Stimulated activated naive CD8-positive, alpha-beta T cell treated with anti-CD3 and anti-CD28 coated beads, Interleukin-15, Interleukin-2, amounts not matched to agents 100 ng/mL and 50 ng/mL, for 24 hours (primary cell): ENCODE data around the gene WDR7.

Experiments used
- H3K27ac Mint-ChIP-seq: one replicate; pipeline ENCODE4 v1.8.0; 2021; ENCODE audit warnings: mild to moderate bottlenecking, mixed read lengths
- H3K27me3 Mint-ChIP-seq: one replicate; pipeline ENCODE4 v1.8.0; 2021; ENCODE audit warnings: mixed read lengths
- H3K36me3 Mint-ChIP-seq: one replicate; pipeline ENCODE4 v1.8.0; 2021; ENCODE audit warnings: low read depth, mixed read lengths
- H3K4me1 Mint-ChIP-seq: one replicate; pipeline ENCODE4 v1.8.0; 2021; ENCODE audit warnings: low read depth, mixed read lengths
- H3K4me3 Mint-ChIP-seq: one replicate; pipeline ENCODE4 v1.8.0; 2021; ENCODE audit warnings: mild to moderate bottlenecking, mixed read lengths
- H3K9me3 Mint-ChIP-seq: one replicate; pipeline ENCODE4 v1.8.0; 2021; ENCODE audit warnings: mixed read lengths

The WDR7 gene

DNA sequence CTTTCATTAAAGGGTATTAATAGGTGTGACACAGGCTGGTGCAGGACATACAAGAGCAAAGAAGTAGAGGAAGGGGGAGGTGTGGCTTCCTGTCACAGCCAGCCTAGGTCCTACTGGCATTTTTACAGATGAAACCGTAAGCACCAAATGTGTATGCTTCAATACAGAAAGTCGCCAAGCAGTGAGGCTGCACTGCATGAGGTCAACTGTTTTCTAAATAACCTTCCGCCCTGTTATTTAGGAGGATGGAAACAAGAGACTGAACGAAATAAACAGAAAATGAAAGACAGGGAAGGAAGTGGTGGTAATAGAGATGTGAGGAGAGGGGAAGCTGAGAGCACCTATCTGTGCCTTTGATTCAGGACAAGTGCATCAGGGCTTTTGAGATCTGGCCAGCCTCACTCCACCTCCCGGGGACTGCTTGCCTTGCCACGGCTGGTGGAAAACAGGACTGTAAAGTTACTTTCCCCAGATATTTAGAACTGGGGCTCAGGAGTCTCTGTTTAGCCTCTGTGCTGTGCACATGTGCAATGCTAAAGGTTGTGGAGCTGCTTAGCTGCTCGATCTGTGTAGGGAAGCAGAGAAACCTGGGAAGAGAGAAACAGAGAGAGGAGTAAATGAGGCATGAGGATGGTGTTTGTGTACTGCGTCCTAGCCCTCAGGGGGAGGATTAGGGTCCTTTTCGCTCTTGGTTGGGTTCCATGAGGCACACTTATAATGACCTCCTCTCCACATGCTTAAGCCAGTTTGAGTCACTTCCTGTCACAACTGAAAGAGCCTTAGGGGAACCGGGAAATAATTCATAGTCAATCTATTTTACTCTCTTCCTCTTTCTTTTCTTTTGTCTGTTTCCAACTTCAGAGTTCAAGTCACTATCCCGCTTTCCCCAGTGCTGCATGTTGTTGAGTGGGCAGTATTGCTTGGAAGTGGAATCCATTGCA is 433.4 kb downstream of the WDR7 start:
- Mint-ChIP-seq H3K27me3 (peaks cover 44% of the 10 kb centered on the region), H3K27ac (no peak overlapping the region), H3K4me3 (no peak overlapping the region), H3K4me1 (peaks cover 16% of the 10 kb centered on the region), H3K9me3 (peaks cover 8% of the 10 kb centered on the region), H3K36me3 (no peaks in the 10 kb centered on the region)

DNA sequence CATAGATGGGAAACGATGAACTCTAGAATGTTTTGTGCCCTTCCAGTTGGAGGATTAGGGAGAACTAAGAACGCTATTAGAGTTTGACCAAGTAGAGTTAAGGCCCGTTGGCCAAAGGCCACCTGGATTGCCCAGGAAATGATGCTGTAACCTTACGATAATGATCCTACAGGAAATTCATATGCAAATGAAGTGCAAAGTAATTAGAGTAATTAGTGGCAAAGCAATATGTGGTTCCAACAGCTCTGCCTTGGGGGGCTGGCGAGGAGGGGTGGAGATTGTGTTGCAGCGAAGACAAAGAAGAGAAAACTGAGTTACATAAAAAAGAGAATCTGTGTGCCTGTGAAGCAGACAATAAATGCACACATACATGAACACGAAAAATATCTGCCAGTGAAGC is 434.2 kb downstream of the WDR7 start:
- H3K27ac Mint-ChIP-seq, result no peak overlapping the region
- H3K27me3 Mint-ChIP-seq, result peaks cover 42% of the 10 kb centered on the region
- peaks cover 16% of the 10 kb centered on the region for H3K4me1 Mint-ChIP-seq
- H3K36me3 Mint-ChIP-seq, result no peaks in the 10 kb centered on the region
- H3K9me3 Mint-ChIP-seq, result peaks cover 8% of the 10 kb centered on the region
- no peak overlapping the region for H3K4me3 Mint-ChIP-seq

DNA sequence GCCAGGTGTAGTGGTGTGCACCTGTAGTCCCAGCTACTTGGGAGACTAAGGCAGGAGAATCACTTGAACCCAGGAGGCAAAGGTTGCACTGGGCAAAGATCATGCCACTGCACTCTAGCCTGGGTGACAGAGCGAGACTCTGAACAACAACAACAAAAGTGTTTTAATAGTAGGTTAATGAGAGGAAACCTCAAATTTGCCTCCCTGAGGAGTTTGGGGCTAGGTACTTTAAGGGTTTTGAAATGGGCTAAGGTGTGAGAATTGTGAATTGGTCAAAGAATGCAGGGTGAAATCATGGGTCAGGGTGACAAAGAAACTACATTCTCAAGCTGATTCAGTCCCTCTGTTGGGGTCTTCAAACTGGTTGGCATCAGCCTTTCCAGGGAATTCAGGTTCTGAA is 435.0 kb downstream of the WDR7 start:
- H3K9me3 Mint-ChIP-seq, result peaks cover 8% of the 10 kb centered on the region
- H3K27ac Mint-ChIP-seq, result no peak overlapping the region
- no peak overlapping the region for H3K4me3 Mint-ChIP-seq
- peaks cover 16% of the 10 kb centered on the region for H3K4me1 Mint-ChIP-seq
- peaks cover 39% of the 10 kb centered on the region for H3K27me3 Mint-ChIP-seq
- H3K36me3 Mint-ChIP-seq, result no peaks in the 10 kb centered on the region
